Body of pancreas (tissue), 4 donors: ENCODE measurements around the gene IRF2.

Experiments used
- POLR2A ChIP-seq, 3 donors: fragments of 450-650 bp; IDR thresholded peaks; one replicate each; pipeline ENCODE4 v1.6.1; 2016; ENCODE audit warnings: antibody characterized with exemption in 3 of 3, mild to moderate bottlenecking in 2 of 3
- TF ChIP-seq, protein P1 (sequence below), 7 experiments: fragments of 450-650 bp in 4 of 7; fragments of 200-600 bp in 3 of 7; sonication (generic) in 3 of 7; IDR thresholded peaks; one replicate each; pipeline ENCODE4 v1.5.1; 2016 to 2019; ENCODE audit warnings: antibody characterized with exemption in 7 of 7

DNA sequence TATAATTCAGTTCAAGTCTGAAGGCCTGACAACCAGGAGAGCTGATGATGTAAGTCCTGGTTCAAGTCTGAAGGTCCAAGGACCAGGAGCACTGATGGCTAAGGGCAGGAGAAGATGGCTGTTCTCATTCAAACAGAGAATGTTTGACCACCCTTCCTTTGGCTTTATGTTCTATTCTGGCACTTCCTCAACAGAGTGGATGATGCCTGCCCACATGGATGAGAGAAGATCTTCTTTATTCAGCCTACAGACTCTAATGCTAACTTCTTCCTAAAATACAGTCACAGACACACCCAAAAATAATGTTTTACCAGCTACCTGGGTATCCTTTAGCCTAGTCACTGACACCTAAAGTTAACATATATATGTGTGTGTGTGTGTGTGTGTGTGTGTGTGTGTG, 25.6 kb upstream of the IRF2 start:
- TF ChIP-seq, protein P1, sequence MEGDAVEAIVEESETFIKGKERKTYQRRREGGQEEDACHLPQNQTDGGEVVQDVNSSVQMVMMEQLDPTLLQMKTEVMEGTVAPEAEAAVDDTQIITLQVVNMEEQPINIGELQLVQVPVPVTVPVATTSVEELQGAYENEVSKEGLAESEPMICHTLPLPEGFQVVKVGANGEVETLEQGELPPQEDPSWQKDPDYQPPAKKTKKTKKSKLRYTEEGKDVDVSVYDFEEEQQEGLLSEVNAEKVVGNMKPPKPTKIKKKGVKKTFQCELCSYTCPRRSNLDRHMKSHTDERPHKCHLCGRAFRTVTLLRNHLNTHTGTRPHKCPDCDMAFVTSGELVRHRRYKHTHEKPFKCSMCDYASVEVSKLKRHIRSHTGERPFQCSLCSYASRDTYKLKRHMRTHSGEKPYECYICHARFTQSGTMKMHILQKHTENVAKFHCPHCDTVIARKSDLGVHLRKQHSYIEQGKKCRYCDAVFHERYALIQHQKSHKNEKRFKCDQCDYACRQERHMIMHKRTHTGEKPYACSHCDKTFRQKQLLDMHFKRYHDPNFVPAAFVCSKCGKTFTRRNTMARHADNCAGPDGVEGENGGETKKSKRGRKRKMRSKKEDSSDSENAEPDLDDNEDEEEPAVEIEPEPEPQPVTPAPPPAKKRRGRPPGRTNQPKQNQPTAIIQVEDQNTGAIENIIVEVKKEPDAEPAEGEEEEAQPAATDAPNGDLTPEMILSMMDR (IDR thresholded peaks at IDR 0.05): no peak
- no peak for TF ChIP-seq POLR2A (IDR thresholded peaks at IDR 0.05)
